ENCODE measurements around the gene PLAGL2.

GRCh38 chr20:32208499-32209154 is 1.1 kb upstream of the PLAGL2 start:
- no peak for TF ChIP-seq POLR2AphosphoS5 (IDR thresholded peaks at IDR 0.05)
- no peak for TF ChIP-seq CTCF (IDR thresholded peaks at IDR 0.05)

Data from breast epithelium (tissue), 3 donors.